Activated CD8-positive, alpha-beta memory T cell treated with anti-CD3 and anti-CD28 coated beads, Interleukin-2, amount 50 U/mL, for 24 hours (primary cell): ENCODE measurements around the gene KCNAB2.

Source experiments
- DNase-seq: peaks from one replicate; pipeline ENCODE4 v3.0.0-alpha.2; 2020; ENCODE audit errors: extremely low read depth

The KCNAB2 gene

GRCh38 chr1:6108476-6108875 is 62.8 kb downstream of the KCNAB2 start:
- no peak for DNase-seq

DNA sequence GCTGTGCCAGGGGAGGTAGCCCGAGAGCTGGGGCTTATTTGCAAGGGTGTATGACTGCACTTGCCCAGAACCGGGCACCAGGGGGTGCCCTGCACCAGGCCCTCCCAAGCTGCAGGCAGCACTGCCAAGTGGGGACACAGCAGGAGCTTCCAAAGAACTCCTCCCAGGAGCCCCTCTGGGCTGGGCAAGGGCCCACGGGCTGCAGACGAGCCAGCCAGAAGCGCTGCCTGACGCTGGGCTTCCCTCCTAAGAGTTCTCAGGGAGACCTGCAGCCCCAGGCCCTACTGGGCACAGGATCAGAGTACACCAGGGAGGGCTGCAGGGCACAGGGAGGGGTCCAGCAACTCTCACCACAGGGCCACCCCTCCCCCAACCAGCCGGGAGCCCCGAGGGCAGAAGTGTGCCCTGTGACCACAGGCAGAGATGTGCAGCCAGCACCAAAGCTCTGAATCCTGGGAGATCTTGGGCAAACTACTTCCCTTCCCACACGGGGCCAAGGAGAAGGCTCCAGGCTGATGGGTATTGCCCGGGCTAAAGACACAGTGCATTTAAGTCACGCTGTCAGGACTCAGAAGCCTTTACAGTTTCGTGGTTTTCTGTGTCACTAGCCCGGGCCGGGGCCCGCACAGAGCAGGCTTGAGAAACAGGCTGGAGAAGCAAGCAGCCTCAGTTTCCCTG is 63.4 kb downstream of the KCNAB2 start:
- DNase-seq = no peak

- no peak for DNase-seq
Measured at GRCh38 chr1:6109688-6110087, 64.0 kb downstream of the KCNAB2 start.

DNA sequence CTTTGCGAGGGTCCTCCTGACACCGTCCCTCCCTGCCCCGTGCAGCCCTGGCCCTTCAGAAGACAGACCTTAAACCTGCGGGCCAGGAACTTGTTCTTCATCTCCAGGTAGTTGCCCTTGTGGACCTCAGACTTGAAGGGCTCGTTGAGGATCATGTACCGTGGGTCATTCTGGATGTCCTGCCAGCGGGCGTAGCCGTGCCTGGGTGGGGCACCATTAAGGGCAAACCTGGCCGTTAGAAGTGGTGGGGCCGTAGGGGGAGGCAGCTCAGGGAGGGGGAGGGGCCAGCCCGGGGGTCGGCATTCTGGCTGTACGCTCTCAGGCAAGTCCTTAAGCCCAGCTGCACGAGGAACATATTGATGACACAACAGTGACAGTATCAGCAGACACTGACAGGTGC is 64.6 kb downstream of the KCNAB2 start:
- DNase-seq = no peak

- no peak for DNase-seq
Measured at GRCh38 chr1:6111571-6111970, 65.9 kb downstream of the KCNAB2 start.

DNA sequence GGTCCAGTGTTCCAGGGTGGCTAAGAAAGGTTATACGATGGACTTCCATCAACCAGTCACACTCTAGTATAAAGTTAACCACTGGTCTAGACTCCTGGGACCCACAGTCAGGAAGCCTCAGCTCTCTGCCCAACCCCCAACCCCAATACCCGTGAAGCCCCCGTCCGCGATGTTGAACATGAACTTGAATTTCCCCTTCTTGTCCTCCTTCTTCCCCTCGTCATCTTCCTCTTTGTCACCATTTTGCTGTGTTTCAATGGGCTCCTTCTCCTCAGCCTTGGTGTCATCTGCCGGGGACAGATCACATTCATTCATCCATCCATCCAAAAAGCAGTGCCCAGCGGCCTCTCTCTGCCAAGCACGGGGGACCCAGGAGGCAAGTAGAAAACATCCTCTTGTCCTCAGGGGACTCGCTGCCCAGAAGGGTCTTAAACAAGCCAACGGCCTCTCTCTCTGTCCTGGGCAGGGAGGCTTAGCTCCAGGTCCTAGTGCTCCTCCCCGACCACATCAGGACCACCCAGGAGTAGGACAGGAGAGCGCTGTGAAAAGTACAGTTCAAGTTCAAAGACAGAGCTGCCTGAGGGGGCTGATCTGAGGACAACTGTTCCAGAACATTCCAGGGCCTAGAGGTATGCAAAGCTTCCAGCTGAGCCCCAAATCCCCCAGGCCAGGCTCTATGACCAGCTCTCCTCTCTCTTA is 66.5 kb downstream of the KCNAB2 start:
- no peak for DNase-seq

DNA sequence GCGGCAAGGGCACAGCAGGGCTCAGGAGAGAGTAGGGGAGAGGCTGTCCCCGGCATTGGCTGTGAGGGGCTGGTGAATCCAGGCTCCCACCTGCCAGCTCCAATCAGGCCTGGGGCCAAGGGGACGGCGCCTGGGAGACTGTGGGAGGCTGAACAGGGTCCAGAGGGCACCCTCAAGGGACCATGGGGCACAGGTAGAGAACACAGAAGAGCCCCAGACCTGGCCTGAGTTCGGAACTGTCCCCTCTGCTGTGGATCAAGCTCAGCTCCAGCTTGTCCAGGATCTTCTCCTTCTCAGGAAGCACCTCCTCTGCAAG is 67.0 kb downstream of the KCNAB2 start:
- DNase-seq = no peak

DNA sequence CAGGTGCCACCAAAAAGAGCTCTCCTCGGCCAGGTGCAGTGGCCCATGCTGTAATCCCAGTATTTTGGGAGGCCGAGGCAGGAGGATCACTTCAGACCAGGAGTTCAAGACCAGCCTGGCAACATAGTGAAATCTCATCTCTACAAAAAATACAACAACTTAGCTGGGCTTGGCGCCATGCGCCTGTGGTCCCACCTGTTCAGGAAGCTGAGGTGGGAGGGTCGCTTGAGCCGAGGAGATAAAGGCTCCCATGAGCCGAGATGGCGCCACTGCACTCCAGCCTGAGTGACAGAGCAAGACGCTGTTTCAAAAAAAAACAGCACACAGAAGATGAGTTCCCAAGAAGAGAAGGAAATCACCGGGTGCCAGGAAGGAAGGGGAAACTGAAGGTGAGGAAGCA is 67.4 kb downstream of the KCNAB2 start:
- no peak for DNase-seq

DNA sequence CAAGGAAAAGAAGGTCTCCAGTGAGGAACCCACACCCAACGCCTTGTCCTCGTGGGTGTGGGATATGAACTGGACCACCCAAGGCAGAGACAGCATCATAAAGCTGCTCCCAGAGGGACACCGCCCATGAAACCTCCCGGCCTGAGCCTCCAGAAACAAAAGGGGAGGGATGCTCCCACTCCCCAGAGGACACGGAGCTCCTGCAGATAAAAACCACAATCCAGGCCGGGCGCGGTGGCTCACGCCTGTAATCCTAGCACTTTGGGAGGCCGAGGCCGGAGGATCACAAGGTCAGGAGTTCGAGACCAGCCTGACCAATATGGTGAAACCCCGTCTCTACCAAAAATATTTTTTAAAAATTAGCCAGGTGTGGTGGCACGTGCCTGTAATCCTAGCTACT is 68.1 kb downstream of the KCNAB2 start:
- DNase-seq = no peak

DNA sequence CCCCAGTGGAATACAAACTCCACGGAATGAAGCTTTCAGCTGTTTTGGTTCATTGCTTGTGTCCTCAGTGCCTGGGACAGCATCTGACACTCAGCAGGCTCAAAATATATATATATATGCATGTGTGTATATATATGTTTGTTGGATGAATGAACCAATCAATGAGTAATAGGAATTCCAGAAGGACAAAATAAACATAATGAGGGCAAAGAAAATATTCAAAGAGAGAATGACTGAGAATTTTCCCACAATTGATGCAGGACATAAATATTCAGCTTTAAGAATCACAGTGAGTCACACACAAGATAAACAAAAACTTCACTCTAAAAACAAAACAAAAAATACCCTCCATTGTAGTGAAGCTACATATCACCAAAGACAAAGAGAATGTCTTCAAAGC is 70.4 kb downstream of the KCNAB2 start:
- DNase-seq = no peak

DNA sequence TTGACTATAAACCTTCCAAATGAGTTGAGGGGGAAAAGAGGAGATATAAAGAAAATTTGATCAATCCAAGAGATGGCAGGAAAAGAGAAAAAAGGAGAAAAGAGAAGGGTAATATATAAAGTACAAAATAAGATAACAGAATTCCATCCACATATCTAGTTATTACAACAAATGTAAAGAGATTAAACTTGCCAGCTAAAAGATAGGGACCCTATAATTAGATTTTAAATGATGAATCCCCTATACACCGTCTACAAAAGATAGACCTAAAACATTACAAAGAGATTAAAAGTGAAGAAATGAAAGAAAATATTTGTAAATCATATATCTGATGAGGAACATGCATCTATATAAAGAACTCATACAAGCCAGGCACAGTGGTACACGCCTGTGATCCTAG is 71.4 kb downstream of the KCNAB2 start:
- DNase-seq = no peak

- DNase-seq = no peak
Measured at GRCh38 chr1:6117624-6118023, 71.9 kb downstream of the KCNAB2 start.

GRCh38 chr1:6118415-6118814 is 72.7 kb downstream of the KCNAB2 start:
- DNase-seq = no peak

DNA sequence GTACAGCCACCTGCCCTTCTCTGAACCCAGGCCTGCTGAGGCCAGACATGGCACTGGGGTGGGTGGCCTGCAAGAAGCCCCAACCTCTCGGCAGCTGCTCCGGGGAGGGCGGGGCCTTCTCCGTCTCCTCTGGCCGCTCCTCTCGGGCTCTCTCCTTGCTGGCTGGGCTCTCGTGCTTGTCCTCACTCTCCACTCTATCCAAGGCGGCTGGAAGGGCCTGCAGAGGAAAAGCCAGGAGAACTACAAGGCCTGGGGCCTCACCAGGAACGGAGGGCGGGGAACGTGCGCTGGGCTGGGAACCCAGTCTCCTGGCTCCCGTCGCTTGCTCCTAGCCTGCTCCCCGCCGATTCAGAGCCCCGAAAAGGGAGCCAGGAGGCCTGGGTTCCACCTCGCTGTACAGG is 75.3 kb downstream of the KCNAB2 start:
- no peak for DNase-seq

GRCh38 chr1:6121651-6122370 is 76.1 kb downstream of the KCNAB2 start:
- DNase-seq = no peak

GRCh38 chr1:6123083-6123482 is 77.4 kb downstream of the KCNAB2 start:
- no peak for DNase-seq

GRCh38 chr1:6123816-6124215 is 78.1 kb downstream of the KCNAB2 start:
- DNase-seq = no peak

- DNase-seq = no peak
Measured at GRCh38 chr1:6124341-6124740, 78.7 kb downstream of the KCNAB2 start.

GRCh38 chr1:6124746-6125365 is 79.2 kb downstream of the KCNAB2 start:
- no peak for DNase-seq

GRCh38 chr1:6125366-6125765 is 79.7 kb downstream of the KCNAB2 start:
- DNase-seq = no peak

DNA sequence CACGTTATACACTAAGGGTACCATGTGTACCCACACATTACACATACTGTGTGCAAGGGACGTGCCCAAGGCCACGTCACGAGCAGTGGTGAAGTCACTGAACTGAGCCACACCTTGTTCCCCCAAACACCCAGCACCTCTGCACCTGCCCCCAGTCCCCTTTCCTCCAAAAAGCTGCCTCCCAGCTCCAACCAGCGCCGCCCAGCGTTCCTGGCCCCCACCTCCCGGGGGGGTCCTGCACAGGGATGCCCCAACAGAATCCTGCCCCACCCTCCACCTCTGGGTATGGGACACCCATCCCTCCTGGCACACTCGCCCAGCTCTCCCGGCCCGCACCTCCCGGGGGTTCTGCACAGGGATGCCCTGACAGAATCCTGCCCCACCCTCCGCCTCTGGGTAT is 80.3 kb downstream of the KCNAB2 start:
- no peak for DNase-seq

DNA sequence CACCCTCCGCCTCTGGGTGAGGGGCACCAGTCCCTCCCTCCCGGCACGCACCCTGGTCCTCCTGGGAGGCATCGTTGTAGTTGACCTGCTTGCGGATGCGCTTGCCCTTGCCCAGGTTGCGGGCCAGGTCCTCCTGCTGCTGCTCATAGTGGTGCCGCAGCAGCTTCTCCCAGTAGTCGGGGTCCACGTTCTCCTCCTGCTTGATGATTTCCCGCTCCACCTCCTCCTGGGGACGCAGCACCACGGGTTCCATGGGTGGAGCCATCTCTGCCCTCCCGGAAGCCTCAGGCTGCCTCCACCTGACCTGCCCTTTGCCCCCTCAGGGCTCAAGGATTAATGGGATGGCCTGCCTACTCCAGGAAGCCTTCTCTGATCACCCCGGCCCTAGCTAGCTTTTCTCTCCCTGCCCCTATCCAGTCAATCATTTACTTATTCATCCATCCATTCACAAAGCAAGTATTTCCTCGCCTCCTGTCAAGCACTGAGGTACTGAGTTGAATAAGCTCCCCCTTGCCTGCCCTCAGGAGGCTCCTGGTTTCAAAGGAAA is 80.9 kb downstream of the KCNAB2 start:
- no peak for DNase-seq
